IPS-18c (cell line): ENCODE results near the gene ITGA4.

ENCODE experiments used
- H3K4me3 ChIP-seq: 2 replicates; pipeline ENCODE4 v1.7.0; 2013; ENCODE audit warnings: low read depth, mild to moderate bottlenecking, low read length, moderate library complexity; ENCODE audit not compliant: insufficient read depth
- H3K9me3 ChIP-seq: one replicate; pipeline ENCODE4 v1.6.1; 2013; ENCODE audit warnings: mild to moderate bottlenecking, low read length, moderate library complexity; ENCODE audit not compliant: control insufficient read depth, insufficient read depth

ITGA4 gene

DNA sequence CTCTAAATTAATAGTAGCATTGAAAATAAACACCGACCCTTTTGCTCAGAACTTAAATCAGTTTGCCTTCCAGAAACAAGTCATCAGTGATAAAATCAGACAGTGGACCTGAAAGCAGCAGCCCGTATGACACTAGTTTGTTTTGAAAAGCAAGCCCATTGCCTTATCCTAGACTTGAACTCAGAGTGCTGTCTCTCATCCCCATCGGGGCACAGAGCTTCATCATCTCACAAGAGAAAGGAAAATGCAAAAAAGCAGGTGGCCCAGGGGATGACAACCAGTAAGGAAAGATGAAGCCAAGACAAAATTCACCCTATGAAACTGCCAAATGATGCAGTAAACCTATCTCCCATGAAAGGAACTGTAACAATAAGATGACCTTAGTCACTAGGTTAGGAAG, 128.5 kb downstream of the ITGA4 start:
- H3K4me3 ChIP-seq: no peak overlapping the region
- H3K9me3 ChIP-seq: no peaks in the 10 kb centered on the region
